ENCODE results near the gene DNAH7.

- no peak for TF ChIP-seq TAF1 (IDR thresholded peaks at IDR 0.05; ENCODE audit: borderline replicate concordance, low read depth, low read length)
- no peak for TF ChIP-seq POLR2AphosphoS5 (IDR thresholded peaks at IDR 0.05; ENCODE audit: low read depth, low read length)
Observed at GRCh38 chr2:195722075-195722474, 346.6 kb downstream of the DNAH7 start.

All from GM12892 (cell line).